AG04450 (cell line): ENCODE results near the gene CHD3. TPM values are rescaled to one million over a fixed set of nuclear protein-coding genes. Genes with fewer than 3 reads are reported as not detected.
"Not testable (repeated sequence)": the region's sequence is repeated elsewhere in the genome, so short reads cannot be mapped to it uniquely, and the experiment has no call there.

Source experiments
- CTCF ChIA-PET: fragments of 300-600, 350-600 bp; formaldehyde crosslinking; extraction: SDS; loops from one replicate; lab custom pipeline; 2022; ENCODE audit warnings: antibody characterized with exemption, inconsistent platforms; lab: Charles Lee
- POLR2A ChIA-PET: fragments of 350-600 bp; formaldehyde crosslinking; extraction: SDS; loops from one replicate; lab custom pipeline; 2021; ENCODE audit warnings: antibody characterized with exemption, inconsistent platforms; lab: Yijun Ruan, JAX
- DNase-seq: peaks from one replicate; pipeline ENCODE4 v3.0.0-alpha.2; 2011; ENCODE audit warnings: low read depth, low spot score
- H3K27ac ChIP-seq: one replicate; pipeline ENCODE4 v1.5.1; 2012; ENCODE audit warnings: low read depth, low read length, control low read depth
- H3K27me3 ChIP-seq: one replicate; pipeline ENCODE4 v1.6.0; 2012; ENCODE audit warnings: low read length; ENCODE audit not compliant: control insufficient read depth, insufficient read depth
- H3K4me3 ChIP-seq: 2 replicates; pipeline ENCODE4 v1.5.1; 2011; ENCODE audit warnings: mild to moderate bottlenecking, low read depth, low read length, control low read depth
- H3K9me3 ChIP-seq: 2 replicates; pipeline ENCODE4 v1.5.1; 2012; ENCODE audit warnings: low read length; ENCODE audit not compliant: control insufficient read depth, insufficient read depth
- CTCF ChIP-seq: IDR thresholded peaks from 2 replicates; pipeline ENCODE4 v1.5.1; 2011; ENCODE audit warnings: low read depth, low read length, control low read depth, inconsistent platforms
- polyA plus RNA-seq: library from polyadenylated mRNA; depleted of rRNA; stranded (reverse); fragments of >200 nt; gene quantifications from 2 replicates; pipeline ENCODE4 v1.2.3, GENCODE V29; 2011

The CHD3 gene
- polyA plus RNA-seq, 1 experiment: 50.0 TPM

- CTCF ChIA-PET: interaction anchor here (0.7 to 1.2 kb wide), 8 partner anchors 13 to 132 kb away, joined by 3 to 6 read pairs (median 4); partner anchors contain the start of gene KDM6B
- Histone ChIP-seq H3K27me3 (no peaks in the 10 kb centered on the region), H3K27ac (peak within 1 kb of the TSS; percentile 91), H3K9me3 (no peaks in the 10 kb centered on the region; the same call in 1 of the 2 replicates), H3K4me3 (peak within 1 kb of the TSS; percentile 81)
- TF ChIP-seq CTCF: no peak
- POLR2A ChIA-PET: interaction anchor here (0.6 to 2.3 kb wide), 10 partner anchors 11 to 280 kb away, joined by 3 to 30 read pairs (median 5); partner anchors contain the start of genes CHD3, CNTROB, KDM6B and RNF227
- DNase-seq: peak; percentile 84
Observed at GRCh38 chr17:7857713-7858521, 30.7 kb upstream of the CHD3 start, which contains the start of gene CYB5D1. TSS of gene CYB5D1 (plus strand) at chr17:7858003. CDS start at chr17:7858135, 132 bp downstream.

GRCh38 chr17:7858522-7858810 lies 30.1 kb upstream of the CHD3 start:
- Histone ChIP-seq H3K27me3 (no peaks in the 10 kb centered on the region), H3K27ac (peak overlapping the region; percentile 91), H3K4me3 (peak overlapping the region; percentile 80), H3K9me3 (no peaks in the 10 kb centered on the region; the same call in 1 of the 2 replicates)
- ChIA-PET POLR2A (interaction anchor here (0.8 kb wide), 1 partner anchor 23 kb away, joined by 3 read pairs; no protein-coding TSS in a partner anchor), CTCF (interaction anchor here (2.6 kb wide), 1 partner anchor 39 kb away, joined by 19 read pairs; no protein-coding TSS in a partner anchor)
- TF ChIP-seq CTCF: peak; percentile 50
- DNase-seq: no peak

- no peaks in the 10 kb centered on the region; the same call in 1 of the 2 replicates for H3K9me3 ChIP-seq
- ChIA-PET CTCF (interaction anchor here (1.6 to 2.6 kb wide), 2 partner anchors 39 to 182 kb away, joined by 5 to 19 read pairs; no protein-coding TSS in a partner anchor), POLR2A (interaction anchor here (0.8 kb wide), 1 partner anchor 23 kb away, joined by 3 read pairs; no protein-coding TSS in a partner anchor)
- TF ChIP-seq CTCF: no peak
- H3K4me3 ChIP-seq: peak overlapping the region; percentile 80
- no peak overlapping the region for H3K27ac ChIP-seq
- no peaks in the 10 kb centered on the region for H3K27me3 ChIP-seq
- DNase-seq: no peak
Observed at GRCh38 chr17:7859028-7859427, 29.6 kb upstream of the CHD3 start.

GRCh38 chr17:7862692-7863437 lies 25.7 kb upstream of the CHD3 start:
- peak; percentile 74 for TF ChIP-seq CTCF
- CTCF ChIA-PET: interaction anchor here (0.6 to 5.2 kb wide), 23 partner anchors 9 to 206 kb away, joined by 3 to 46 read pairs (median 4); partner anchors contain the start of gene KDM6B
- Histone ChIP-seq H3K27ac (no peak overlapping the region), H3K27me3 (no peaks in the 10 kb centered on the region), H3K4me3 (no peak overlapping the region), H3K9me3 (no peaks in the 10 kb centered on the region; the same call in 1 of the 2 replicates)
- no peak for DNase-seq
- POLR2A ChIA-PET: interaction anchor here (0.7 kb wide), 1 partner anchor 60 kb away, joined by 7 read pairs; no protein-coding TSS in a partner anchor

- H3K4me3 ChIP-seq, H3K27me3 ChIP-seq, DNase-seq, H3K9me3 ChIP-seq, H3K27ac ChIP-seq, POLR2A ChIA-PET: not testable (repeated sequence)
- CTCF ChIA-PET: interaction anchor here (0.6 to 5.2 kb wide), 8 partner anchors 16 to 193 kb away, joined by 3 to 46 read pairs (median 16); no protein-coding TSS in a partner anchor
Observed at GRCh38 chr17:7864384-7864783, 24.2 kb upstream of the CHD3 start.
